ENCODE measurements around the gene HAT1. TPM values are rescaled to one million over a fixed set of nuclear protein-coding genes. Genes with fewer than 3 reads are reported as not detected.

The HAT1 gene, protein sequence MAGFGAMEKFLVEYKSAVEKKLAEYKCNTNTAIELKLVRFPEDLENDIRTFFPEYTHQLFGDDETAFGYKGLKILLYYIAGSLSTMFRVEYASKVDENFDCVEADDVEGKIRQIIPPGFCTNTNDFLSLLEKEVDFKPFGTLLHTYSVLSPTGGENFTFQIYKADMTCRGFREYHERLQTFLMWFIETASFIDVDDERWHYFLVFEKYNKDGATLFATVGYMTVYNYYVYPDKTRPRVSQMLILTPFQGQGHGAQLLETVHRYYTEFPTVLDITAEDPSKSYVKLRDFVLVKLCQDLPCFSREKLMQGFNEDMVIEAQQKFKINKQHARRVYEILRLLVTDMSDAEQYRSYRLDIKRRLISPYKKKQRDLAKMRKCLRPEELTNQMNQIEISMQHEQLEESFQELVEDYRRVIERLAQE
- 74.3 and 86.6 TPM in 2 replicates for polyA plus RNA-seq

GRCh38 chr2:171922230-171923022 lies at the start of gene HAT1:
Gene HAT1, plus strand, starts transcription at chr2:171922461. Its CDS starts 40 bp downstream, at chr2:171922501.

DNA sequence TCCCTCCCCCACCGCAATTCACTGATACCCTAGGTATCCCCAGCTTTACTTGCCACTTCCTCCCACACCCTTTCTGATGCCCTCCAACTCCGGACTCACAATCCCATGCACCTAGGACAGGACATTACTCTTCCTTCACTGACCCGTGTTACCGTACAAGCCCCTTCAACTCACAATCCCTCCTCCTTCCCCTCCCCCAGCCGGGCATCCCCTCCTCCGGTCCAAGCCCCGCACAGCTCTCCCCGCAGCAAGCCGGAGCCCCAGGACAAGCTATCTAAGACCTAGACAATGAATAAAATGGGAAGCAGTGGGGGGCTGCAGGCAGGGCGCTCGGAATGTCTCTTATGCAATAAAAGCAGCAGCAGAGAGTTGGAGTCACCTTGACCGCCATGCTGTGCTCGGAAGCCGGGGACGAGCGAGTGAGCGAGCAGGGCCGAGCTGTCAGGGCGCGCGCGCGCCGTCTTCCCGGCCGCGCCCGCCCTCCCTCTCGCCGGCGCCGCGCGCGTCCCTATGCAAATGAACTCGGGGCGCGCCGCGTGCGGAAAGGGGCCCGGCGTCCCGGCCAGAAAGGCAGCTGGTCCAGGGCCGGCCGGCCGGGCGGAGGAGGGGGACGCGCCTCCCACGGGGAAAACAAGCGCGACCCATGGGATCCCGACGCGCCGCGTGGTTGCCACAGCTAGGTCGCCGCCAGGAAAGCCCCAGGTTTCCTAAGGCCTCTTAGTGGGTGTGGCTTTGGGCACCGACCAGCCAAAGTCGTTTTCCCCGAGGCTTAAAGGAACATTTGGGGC lies 28.2 kb upstream of the HAT1 start, which contains the start of gene SLC25A12:
TSS of gene SLC25A12 (minus strand) at position 421 of the 788 bp plus-strand sequence. CDS start at position 391, 30 bp downstream.

DNA sequence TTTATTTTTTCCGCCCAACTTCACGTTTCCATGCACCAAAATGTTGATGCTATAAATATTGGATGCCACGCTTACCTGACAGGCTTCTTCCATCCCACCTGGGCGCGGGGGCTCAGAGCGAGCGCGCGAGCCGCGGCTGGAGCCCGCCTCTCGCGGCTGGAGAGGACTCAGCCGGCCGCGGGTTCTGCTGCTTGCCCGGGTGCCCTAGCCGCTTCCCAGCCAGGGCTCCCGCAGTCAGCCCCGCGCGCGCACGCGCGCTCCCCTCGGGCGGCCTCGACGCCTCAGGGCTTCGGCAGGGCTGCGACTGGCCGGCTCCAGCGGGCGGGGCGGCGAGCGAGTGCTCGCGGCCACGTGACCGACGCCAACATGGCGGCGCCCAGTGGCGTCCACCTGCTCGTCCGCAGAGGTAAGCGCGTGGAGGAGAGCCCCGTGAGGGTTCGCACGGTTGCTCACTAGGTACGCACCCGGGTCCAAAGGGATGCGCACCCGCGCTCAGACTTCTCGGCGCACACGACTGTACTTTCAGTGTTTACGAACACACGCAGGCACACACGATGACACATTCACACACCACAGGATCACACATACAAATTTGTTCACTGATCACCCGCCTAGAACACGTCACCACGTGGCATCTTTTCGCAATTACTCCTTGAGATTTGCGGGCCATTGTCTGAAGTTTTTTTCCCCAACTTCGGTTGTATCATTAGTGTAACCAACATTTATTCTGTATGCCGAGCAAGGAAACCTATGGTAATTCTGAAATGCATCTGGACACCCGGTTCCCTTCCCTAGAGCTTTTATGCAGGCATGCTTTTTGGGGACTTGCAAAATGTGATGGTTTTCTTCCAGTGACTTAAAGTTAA lies 77.6 kb downstream of the HAT1 start, which contains the start of gene METAP1D:
TSS of gene METAP1D (plus strand) at position 350 of the 866 bp plus-strand sequence. CDS start at position 367, 17 bp downstream.

Other genes starting within 250 kb of the HAT1 start
- 190 and 196 TPM in 2 replicates for gene DYNC1I2, start 235.0 kb upstream of the HAT1 start, polyA plus RNA-seq
- 114 and 134 TPM in 2 replicates for gene SLC25A12, start 28.2 kb upstream of the HAT1 start, polyA plus RNA-seq
- gene METAP1D, start 77.5 kb downstream of the HAT1 start, polyA plus RNA-seq = 4.5 and 5.4 TPM in 2 replicates
- gene DLX1, start 163.0 kb downstream of the HAT1 start, polyA plus RNA-seq = not detected in 2 replicates
- gene DLX2, start 180.4 kb downstream of the HAT1 start, polyA plus RNA-seq = not detected in 2 replicates

All from Purkinje cell (primary cell).